Endothelial cell of umbilical vein (primary cell): Measurements from ENCODE around the gene RHOBTB1.

ENCODE experiments used
- CTCF ChIP-seq, 2 donors: IDR thresholded peaks; 1 replicate in 1 of 2; 2 replicates in 1 of 2; pipeline ENCODE4 v1.5.1; 2011; ENCODE audit warnings: low read length in 2 of 2, mild to moderate bottlenecking in 2 of 2, moderate library complexity in 2 of 2, control low read depth in 1 of 2, inconsistent platforms in 1 of 2, low read depth in 1 of 2; ENCODE audit not compliant: insufficient read depth in 1 of 2; ENCODE audit errors: extremely low read depth in 1 of 2
- EZH2 ChIP-seq: IDR thresholded peaks from 2 replicates; pipeline ENCODE4 v1.6.1; 2012; ENCODE audit warnings: borderline replicate concordance, low read depth, mild to moderate bottlenecking, moderate library complexity, low read length, inconsistent platforms; ENCODE audit not compliant: severe bottlenecking
- FOS ChIP-seq: IDR thresholded peaks from 2 replicates; pipeline ENCODE4 v1.6.1; 2011; ENCODE audit warnings: mild to moderate bottlenecking, low read length, moderate library complexity, borderline replicate concordance; ENCODE audit not compliant: insufficient read depth
- POLR2A ChIP-seq: IDR thresholded peaks from 2 replicates; pipeline ENCODE4 v1.6.1; 2012; ENCODE audit warnings: low read depth, mild to moderate bottlenecking, control low read depth, low read length
- POLR2AphosphoS5 ChIP-seq: IDR thresholded peaks from 2 replicates; pipeline ENCODE4 v1.6.1; 2012; ENCODE audit warnings: low read depth, mild to moderate bottlenecking, control low read depth, low read length, moderate library complexity; ENCODE audit not compliant: insufficient read depth
- TF ChIP-seq, protein P1 (sequence below): IDR thresholded peaks from 2 replicates; pipeline ENCODE4 v1.6.1; 2011; ENCODE audit not compliant: insufficient read depth, insufficient read length

- TF ChIP-seq CTCF (IDR thresholded peaks at IDR 0.05; ENCODE audit: extremely low read depth in 1 of 2, insufficient read depth in 1 of 2, low read depth in 1 of 2, low read length in 2 of 2), result no peak
- no peak for TF ChIP-seq POLR2A
- TF ChIP-seq EZH2, result no peak
- TF ChIP-seq POLR2AphosphoS5, result no peak
- TF ChIP-seq, protein P1, sequence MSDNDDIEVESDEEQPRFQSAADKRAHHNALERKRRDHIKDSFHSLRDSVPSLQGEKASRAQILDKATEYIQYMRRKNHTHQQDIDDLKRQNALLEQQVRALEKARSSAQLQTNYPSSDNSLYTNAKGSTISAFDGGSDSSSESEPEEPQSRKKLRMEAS, result no peak
- TF ChIP-seq FOS, result no peak
These were observed 38.4 kb downstream of the RHOBTB1 start for GRCh38 chr10:60905580-60905979.
